SJCRH30 (cell line): ENCODE measurements around the gene LAMB3. TPM values are rescaled to one million over a fixed set of nuclear protein-coding genes. Genes with fewer than 3 reads are reported as not detected.

Source experiments
- DNase-seq, 2 experiments: peaks; one replicate each; pipeline ENCODE4 v3.0.0-alpha.2; 2015 to 2020
- H3K27ac ChIP-seq: fragments of 250-450 bp; sonication (Bioruptor Pico); 2 replicates; pipeline ENCODE4 v1.5.1; 2020; ENCODE audit warnings: mild to moderate bottlenecking, moderate library complexity
- H3K27me3 ChIP-seq: fragments of 250-450 bp; sonication (Bioruptor Pico); 2 replicates; pipeline ENCODE4 v1.5.1; 2020; ENCODE audit warnings: mild to moderate bottlenecking, moderate library complexity
- H3K36me3 ChIP-seq: fragments of 250-450 bp; sonication (Bioruptor Pico); 2 replicates; pipeline ENCODE4 v1.5.1; 2020; ENCODE audit warnings: mild to moderate bottlenecking, moderate library complexity
- H3K4me1 ChIP-seq: fragments of 250-450 bp; sonication (Bioruptor Pico); 2 replicates; pipeline ENCODE4 v1.5.1; 2020; ENCODE audit warnings: mild to moderate bottlenecking, moderate library complexity
- H3K4me3 ChIP-seq: fragments of 250-450 bp; sonication (Bioruptor Pico); 2 replicates; pipeline ENCODE4 v1.5.1; 2020; ENCODE audit warnings: mild to moderate bottlenecking, moderate library complexity
- H3K9me3 ChIP-seq: fragments of 250-450 bp; sonication (Bioruptor Pico); replicated peaks from 2 replicates; pipeline ENCODE4 v1.5.1; 2020; ENCODE audit warnings: mild to moderate bottlenecking, moderate library complexity
- total RNA-seq: library from RNA; depleted of rRNA; stranded (reverse); fragments of >200 nt; shearing (Covaris generic); gene quantifications from 2 replicates; pipeline ENCODE4 v1.2.3, GENCODE V29; 2014

The LAMB3 gene
- total RNA-seq, 1 experiment from 2014 or later: 9.1 TPM

DNA sequence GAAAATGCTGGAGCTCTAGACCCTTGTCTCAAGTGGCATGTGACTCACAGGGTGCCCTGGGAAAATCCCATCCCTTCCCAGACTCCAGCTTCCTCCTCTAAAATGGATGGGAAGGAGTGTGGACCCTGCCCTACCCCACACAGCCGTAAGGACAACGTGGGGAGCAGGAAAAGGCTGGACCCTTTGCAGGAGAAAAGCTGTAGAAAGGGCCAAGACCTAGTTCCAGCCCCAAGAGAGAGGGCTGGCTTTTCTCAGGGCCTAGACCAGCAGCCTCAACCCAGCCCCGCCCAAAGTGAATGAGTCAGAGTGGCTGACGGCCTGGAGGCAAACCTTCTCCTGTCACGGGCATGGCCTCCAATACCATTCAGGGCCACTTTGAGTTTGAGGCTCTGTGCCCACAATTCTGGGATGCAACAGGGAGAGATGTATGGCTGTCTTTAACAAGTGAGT, 1.1 kb downstream of the LAMB3 start:
- Histone ChIP-seq H3K27me3 (no peaks in the 10 kb centered on the region), H3K4me1 (peaks cover 84% of the 10 kb centered on the region), H3K9me3 (no peaks in the 10 kb centered on the region), H3K36me3 (no peaks in the 10 kb centered on the region), H3K27ac (peak overlapping the region; percentile 6; the same call in 1 of the 2 replicates), H3K4me3 (no peak overlapping the region)
- peak; percentile 78 to 79 for DNase-seq

DNA sequence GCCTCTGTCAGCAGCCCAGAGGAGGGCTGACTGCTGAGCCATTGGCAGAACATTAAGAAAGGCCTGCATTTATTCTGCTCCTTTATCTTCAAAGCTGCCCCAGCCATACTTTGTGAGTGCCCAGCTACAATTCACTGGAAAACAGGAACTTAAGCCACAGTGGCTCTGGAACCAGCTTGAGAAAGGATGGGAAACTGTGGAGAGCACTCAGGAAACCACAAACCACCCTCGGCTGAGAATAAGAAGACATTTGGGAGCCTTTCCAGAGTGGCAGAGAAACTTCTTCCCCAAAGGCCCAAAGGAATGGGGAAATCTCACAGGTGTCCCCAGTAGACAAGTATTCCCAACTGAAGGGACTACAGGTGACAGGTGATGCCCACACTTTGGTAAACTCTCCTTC, 1.8 kb downstream of the LAMB3 start:
- Histone ChIP-seq H3K27me3 (no peaks in the 10 kb centered on the region), H3K27ac (no peak overlapping the region; the same call in 1 of the 2 replicates), H3K9me3 (no peaks in the 10 kb centered on the region), H3K4me1 (peaks cover 88% of the 10 kb centered on the region), H3K36me3 (no peaks in the 10 kb centered on the region), H3K4me3 (no peak overlapping the region)
- no peak for DNase-seq

DNA sequence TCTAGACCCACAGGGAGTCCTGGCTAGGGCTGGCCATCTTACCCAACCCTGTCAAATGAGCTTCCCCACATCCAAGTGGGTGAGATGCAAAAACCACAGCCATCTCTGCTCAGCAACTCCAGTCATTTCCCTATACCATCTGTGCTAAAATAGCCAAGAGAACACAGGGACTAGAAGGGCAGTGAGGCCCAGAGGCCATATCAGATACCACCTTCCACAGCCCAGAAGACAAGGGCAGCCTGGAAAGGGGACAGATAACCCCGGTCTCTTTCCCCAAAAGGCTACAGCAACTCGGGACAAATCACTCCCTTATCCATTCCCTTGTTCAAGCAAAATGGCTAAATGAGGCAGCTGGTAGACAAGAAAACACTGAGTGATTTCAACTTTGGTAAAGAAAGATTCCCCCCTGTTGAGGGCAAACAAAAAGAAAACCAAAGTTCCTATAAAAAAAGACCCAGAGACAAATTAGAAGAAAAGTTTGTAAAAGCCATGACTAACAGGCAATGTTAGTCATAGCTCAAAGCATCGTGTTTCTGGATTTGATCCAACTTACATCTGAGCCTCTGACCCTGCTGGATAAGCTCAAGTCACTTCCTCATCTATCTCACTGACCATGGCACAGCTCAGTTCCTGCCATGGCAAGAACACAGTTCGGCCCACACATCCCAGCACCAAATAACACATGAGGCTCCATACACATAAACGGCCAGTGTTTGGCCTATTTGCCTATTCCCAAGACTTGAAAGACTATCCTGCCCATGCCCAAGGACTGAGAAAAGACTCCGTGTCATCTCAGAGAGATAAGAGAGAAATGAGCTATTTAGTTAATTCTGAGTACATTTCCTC, 3.1 kb downstream of the LAMB3 start:
- no peaks in the 10 kb centered on the region for H3K36me3 ChIP-seq
- no peaks in the 10 kb centered on the region for H3K27me3 ChIP-seq
- peak; percentile 66 to 84 for DNase-seq
- peak overlapping the region; percentile 96 for H3K27ac ChIP-seq
- H3K9me3 ChIP-seq: no peaks in the 10 kb centered on the region
- peaks cover 86% of the 10 kb centered on the region for H3K4me1 ChIP-seq
- H3K4me3 ChIP-seq: no peak overlapping the region

DNA sequence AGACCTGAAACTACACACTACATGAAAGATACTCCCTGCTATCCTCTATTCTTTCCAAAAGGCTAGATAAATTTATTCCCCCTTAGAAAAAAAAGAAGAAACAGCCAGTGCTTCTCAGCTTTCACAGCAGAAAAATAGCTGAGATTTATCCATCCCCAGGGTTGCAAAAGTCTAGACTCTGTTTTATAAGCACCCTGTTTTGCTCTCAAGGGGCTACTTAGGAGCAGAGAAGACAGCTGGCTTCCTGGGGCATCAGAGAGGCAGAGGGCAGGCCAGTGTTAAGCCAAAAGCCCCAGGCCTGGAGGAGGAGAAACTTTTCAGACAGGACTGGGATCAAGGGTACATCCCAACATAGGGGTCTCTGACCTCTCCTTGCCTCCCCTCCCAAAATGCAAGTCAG, 3.9 kb downstream of the LAMB3 start:
- Histone ChIP-seq H3K27me3 (no peaks in the 10 kb centered on the region), H3K4me3 (no peak overlapping the region), H3K9me3 (no peaks in the 10 kb centered on the region), H3K36me3 (no peaks in the 10 kb centered on the region), H3K4me1 (peaks cover 79% of the 10 kb centered on the region), H3K27ac (peak overlapping the region; percentile 96)
- DNase-seq: peak; percentile 50 to 64

DNA sequence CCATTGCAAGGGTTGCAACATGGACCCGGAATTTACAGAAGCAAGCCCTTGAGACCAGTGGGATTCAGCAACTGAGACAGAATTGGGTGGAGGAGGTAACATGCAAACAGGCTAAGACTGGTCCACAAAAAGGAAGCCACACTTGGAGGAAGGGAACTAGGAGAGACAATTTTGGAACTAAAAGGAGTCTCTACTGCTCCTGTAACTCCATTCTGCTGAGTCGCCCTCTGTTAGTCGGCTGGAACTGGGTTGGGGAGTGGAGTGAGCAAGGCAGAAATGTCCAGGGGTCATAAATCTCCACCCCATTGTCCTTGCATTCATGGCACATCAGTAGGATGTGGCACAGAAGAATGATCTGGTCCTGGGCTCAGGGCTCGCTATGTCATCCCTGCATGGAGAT, 5.1 kb downstream of the LAMB3 start:
- Histone ChIP-seq H3K4me3 (no peak overlapping the region), H3K27ac (peak overlapping the region; percentile 96), H3K9me3 (no peaks in the 10 kb centered on the region), H3K36me3 (no peaks in the 10 kb centered on the region), H3K27me3 (no peaks in the 10 kb centered on the region), H3K4me1 (peaks cover 76% of the 10 kb centered on the region)
- no peak for DNase-seq

DNA sequence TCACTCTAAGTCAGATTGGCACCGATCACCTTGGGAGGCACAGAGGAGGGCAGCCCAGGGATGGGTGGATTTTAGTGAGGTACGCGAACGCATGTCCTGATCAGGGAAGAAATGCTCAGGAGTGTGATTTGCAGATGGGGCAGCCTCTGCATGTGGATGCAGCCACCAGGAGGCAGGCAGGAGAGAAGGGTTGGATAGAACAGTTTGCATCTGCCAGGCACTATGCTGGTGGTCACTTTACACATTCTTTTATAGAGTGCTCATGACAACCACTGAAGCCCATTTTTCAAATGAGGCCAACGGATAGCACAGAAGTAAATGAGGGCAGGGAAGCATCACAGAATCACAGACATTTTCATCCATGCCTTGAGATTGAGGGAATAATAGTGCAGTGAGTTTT, 5.7 kb downstream of the LAMB3 start:
- peaks cover 79% of the 10 kb centered on the region for H3K4me1 ChIP-seq
- peak; percentile 72 to 77 for DNase-seq

DNA sequence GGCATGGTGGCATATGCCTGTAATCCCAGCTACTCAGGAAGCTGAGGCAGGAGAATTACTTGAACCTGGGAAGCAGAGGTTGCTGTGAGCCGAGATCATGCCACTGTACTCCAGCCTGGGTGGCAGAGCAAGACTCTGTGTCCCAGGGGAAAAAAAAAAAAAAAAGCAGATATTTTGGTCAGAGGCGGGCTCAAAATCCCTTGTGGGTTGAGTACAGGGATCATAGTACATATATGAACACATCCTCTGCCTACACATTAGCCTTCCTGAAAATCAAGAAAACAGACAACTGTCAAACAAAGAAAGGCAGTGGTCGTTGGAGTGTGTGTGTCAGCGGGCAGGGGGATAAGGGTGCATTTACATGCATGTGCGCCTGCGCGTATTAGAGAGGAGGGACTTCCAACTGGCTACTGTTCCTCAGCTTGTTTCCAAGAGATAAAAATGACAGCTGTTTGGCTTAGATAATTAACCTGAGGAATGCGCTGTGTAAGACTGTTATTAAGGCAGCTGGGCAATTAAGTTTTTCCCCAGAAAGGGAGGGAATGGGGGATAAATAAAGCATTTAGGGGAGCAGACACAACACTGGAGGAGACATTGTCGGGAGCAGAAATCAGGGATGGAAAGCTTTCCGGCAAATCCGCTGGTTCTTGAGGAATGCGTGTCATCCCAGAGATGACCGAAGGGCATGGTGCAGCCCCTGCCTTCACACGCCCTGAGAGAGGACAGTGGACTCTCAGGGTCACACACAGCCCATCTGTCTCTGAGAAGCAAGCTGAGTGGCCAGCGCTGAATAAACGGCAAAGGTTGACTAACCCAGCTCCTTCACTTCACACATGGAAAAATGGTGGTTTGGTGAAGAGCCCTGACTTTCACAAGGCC, 6.4 kb downstream of the LAMB3 start:
- H3K4me3 ChIP-seq: peak overlapping the region; percentile 12
- H3K36me3 ChIP-seq: no peaks in the 10 kb centered on the region
- H3K4me1 ChIP-seq: peaks cover 76% of the 10 kb centered on the region
- H3K27ac ChIP-seq: peak overlapping the region; percentile 96
- H3K27me3 ChIP-seq: no peaks in the 10 kb centered on the region
- no peaks in the 10 kb centered on the region for H3K9me3 ChIP-seq
- DNase-seq: peak; percentile 90 to 94

More for the DNA sequence above, 5.7 kb downstream of the LAMB3 start:
- Histone ChIP-seq H3K4me3 (no peak overlapping the region), H3K27me3 (no peaks in the 10 kb centered on the region), H3K27ac (peak overlapping the region; percentile 96), H3K9me3 (no peaks in the 10 kb centered on the region), H3K36me3 (no peaks in the 10 kb centered on the region)

DNA sequence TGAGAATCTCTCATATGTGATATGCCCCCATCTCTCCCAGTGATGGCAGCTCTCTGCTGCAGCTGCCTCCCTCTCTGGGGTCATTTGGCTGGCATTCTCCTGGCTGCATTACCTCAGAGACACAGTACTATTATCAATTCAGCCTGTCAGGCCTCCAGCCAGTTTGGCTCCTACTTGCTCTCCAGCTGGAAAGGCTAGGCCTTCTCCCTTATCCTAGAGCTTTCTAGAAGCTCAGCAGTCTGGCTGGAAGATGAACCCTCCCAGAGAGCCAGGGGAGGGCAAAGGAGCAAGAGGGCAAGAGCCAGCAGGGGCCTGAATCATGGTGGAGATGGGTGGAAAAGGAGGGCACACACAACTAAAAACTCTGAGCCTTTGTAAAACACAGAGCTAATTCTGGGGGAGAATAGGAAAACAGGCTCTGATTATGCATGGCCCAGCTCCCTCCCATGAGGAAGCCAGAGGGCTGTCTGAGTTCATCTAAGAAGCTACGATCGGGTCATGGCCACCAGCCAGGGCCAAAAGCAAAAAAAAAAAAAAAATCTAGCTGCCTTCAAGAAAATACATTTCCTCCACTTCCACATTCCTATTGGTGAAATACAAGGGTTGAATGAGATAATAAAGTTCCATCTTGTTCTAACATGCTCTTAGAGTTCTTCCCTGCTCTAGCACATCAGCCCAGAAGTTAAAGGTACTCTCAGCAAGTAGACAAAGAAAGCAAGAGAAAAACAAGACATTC, 8.8 kb downstream of the LAMB3 start:
- DNase-seq: no peak
- Histone ChIP-seq H3K9me3 (no peaks in the 10 kb centered on the region), H3K4me1 (peaks cover 52% of the 10 kb centered on the region), H3K27me3 (no peaks in the 10 kb centered on the region), H3K27ac (no peak overlapping the region), H3K4me3 (no peak overlapping the region), H3K36me3 (no peaks in the 10 kb centered on the region)

DNA sequence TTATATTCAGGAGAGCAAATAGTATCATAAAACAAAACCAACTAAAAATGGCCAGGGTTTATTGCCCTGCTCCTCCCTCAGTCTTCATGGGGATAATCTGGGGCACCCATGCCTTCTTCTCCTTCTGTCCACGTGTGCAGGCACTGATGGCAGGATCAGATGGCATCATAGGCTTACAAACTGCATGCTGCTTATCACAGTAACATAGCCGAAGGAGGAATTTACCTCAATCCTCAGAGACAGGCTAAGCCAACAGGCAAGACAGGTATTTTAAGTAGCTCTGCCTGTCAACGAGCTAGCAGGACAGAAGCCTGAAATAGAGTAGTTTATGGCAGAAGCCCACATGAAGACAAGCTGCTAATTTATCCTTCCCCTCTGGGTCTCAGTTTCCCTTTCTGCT, 9.4 kb downstream of the LAMB3 start:
- no peak overlapping the region for H3K27ac ChIP-seq
- peaks cover 46% of the 10 kb centered on the region for H3K4me1 ChIP-seq

DNA sequence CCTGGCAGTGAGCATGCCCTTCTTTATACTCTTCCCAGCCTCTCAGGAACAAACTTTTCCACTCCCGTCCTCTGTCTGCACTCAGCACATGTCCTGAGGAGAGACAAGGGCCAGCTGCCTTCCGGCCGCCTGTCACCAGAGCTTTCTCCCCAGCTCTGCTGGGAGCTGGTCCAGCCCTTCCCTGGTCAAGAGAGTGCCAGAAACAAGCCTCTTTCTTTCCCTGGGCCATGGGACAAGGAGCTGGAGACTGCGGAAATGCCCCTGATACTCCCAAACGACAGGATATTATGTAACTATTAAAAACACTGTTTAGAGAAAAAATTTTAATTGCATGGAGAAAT, 10.4 kb downstream of the LAMB3 start:
- peak; percentile 81 to 88 for DNase-seq
- no peaks in the 10 kb centered on the region for H3K9me3 ChIP-seq
- no peak overlapping the region for H3K4me3 ChIP-seq
- peaks cover 36% of the 10 kb centered on the region for H3K4me1 ChIP-seq
- peak overlapping the region; percentile 71 for H3K27ac ChIP-seq
- no peaks in the 10 kb centered on the region for H3K27me3 ChIP-seq
- H3K36me3 ChIP-seq: no peaks in the 10 kb centered on the region

More for the DNA sequence above, 9.4 kb downstream of the LAMB3 start:
- H3K27me3 ChIP-seq: no peaks in the 10 kb centered on the region
- no peak for DNase-seq
- H3K36me3 ChIP-seq: no peaks in the 10 kb centered on the region
- no peak overlapping the region for H3K4me3 ChIP-seq
- no peaks in the 10 kb centered on the region for H3K9me3 ChIP-seq

DNA sequence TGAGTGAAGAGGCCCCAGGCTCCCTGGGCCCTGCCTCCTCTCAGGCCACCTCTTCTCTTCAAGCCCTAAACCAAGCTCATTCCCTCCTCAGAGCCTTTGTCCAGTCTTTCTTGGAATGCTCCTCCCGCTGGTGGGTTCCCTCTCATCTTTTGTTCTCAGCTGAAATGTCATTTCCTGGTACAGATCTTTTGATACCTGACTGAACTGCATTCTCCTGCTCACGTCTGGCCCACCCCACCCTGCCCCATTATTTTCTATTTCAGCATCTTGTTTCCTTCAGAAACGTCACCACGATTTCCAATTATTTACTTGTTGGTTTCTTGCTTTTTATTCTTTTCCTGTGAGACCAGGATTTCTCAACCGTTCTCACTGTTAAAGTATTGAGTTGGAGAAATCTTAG, 16.4 kb downstream of the LAMB3 start:
- no peak for DNase-seq
- Histone ChIP-seq H3K4me1 (no peaks in the 10 kb centered on the region), H3K36me3 (no peaks in the 10 kb centered on the region), H3K27ac (no peak overlapping the region), H3K9me3 (no peaks in the 10 kb centered on the region), H3K27me3 (no peaks in the 10 kb centered on the region), H3K4me3 (no peak overlapping the region)

DNA sequence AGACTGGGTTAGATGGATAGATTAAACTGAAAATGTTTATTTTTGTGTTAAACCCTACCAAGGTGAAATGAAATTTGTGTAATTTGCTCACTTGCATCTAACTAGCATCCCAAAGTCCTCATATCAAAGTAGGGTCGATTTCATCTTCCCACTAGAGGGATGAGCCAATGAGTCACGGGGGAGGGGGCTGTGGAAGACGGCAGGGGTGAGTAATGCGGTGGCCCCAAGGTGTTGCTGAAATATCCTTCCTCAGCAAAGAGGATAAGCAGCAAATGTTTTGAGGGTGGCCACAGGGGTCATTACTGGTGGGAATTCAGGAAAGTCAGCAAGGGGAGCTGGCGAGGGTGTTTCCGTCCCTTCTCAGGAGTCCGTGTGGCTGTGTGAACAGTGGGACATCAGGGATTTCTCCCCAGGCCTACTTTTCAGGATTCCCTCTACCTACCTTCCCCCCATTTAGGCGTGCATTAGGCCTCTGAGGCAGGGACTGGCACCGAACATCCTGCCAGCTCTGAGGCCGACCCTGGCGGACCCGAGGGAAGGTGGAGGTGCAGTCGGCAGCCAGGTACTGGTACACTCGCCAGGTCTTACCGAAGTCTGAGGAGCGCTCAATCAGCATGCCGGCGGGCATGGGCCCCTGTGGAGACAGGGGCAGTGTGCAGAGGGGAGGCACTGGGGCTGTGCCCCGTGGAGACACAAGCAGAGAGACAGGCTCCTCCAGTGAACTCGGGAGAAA, 18.1 kb downstream of the LAMB3 start:
- no peak for DNase-seq
- no peaks in the 10 kb centered on the region for H3K27me3 ChIP-seq
- H3K9me3 ChIP-seq: no peaks in the 10 kb centered on the region
- no peaks in the 10 kb centered on the region for H3K4me1 ChIP-seq
- no peak overlapping the region for H3K27ac ChIP-seq
- H3K36me3 ChIP-seq: no peaks in the 10 kb centered on the region
- H3K4me3 ChIP-seq: no peak overlapping the region

DNA sequence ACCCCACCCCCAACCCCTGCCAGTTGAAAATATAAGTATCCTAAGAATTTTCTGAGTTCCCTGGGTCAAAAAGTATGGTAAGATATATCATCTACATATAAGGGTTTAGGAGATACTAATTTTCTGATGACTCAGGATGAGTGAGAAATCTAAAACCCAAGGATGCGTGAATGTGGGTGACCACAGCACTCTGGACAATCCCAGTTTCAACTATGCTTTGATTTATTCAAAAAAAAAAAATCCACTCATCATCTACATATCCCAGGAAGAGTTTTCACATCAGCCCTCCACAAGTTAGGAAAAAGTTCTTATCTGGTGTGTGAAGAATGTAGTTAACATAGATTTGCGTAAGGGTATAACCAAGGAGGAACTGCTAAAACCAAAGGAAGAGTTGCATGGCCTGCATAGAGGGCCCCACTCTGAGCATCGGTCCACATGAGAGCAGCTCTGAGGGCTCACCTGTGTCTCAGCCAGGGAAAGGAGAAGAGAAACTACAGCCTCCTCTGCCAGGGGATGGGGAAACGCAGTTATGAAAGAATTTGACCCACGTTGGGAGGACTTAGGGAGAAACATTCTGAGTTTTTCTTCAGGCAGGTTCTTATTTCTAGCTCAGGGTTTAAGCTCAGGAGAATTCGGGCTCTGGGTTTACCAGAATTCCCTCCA, 18.8 kb downstream of the LAMB3 start:
- no peak overlapping the region for H3K27ac ChIP-seq
- H3K36me3 ChIP-seq: no peaks in the 10 kb centered on the region
- no peaks in the 10 kb centered on the region for H3K4me1 ChIP-seq
- H3K27me3 ChIP-seq: no peaks in the 10 kb centered on the region
- DNase-seq: no peak
- no peak overlapping the region for H3K4me3 ChIP-seq
- H3K9me3 ChIP-seq: no peaks in the 10 kb centered on the region
